NCI-H748 treated with DMSO at 0.1 percent for 48 hours (cell line): Measurements from ENCODE around the gene SLC4A3.
"Not testable (repeated sequence)": the region's sequence is repeated elsewhere in the genome, so short reads cannot be mapped to it uniquely, and the experiment has no call there.

Source experiments
- DNase-seq: peaks from one replicate; lab custom pipeline; 2025; lab: John Stamatoyannopoulos, UW

The SLC4A3 gene

GRCh38 chr2:219648963-219649362 lies 21.5 kb downstream of the SLC4A3 start:
- DNase-seq, result no peak

GRCh38 chr2:219650426-219651248 lies 23.2 kb downstream of the SLC4A3 start:
- no peak for DNase-seq

GRCh38 chr2:219651656-219652055 lies 24.2 kb downstream of the SLC4A3 start:
- not testable (repeated sequence) for DNase-seq

- no peak for DNase-seq
Observed at GRCh38 chr2:219656526-219656925, 29.1 kb downstream of the SLC4A3 start.

GRCh38 chr2:219658196-219658846 lies 30.9 kb downstream of the SLC4A3 start:
- DNase-seq, result no peak

GRCh38 chr2:219658874-219659273 lies 31.4 kb downstream of the SLC4A3 start:
- DNase-seq, result no peak

- DNase-seq, result no peak
Observed at GRCh38 chr2:219661197-219661954, 33.9 kb downstream of the SLC4A3 start.

GRCh38 chr2:219661955-219662395 lies 34.5 kb downstream of the SLC4A3 start:
- no peak for DNase-seq

GRCh38 chr2:219662566-219662965 lies 35.1 kb downstream of the SLC4A3 start:
- DNase-seq, result no peak

- DNase-seq, result no peak
Observed at GRCh38 chr2:219663116-219663762, 35.8 kb downstream of the SLC4A3 start.

- no peak for DNase-seq
Observed at GRCh38 chr2:219664041-219664440, 36.6 kb downstream of the SLC4A3 start.

GRCh38 chr2:219664944-219665343 lies 37.5 kb downstream of the SLC4A3 start:
- no peak for DNase-seq

GRCh38 chr2:219665926-219666325 lies 38.5 kb downstream of the SLC4A3 start:
- DNase-seq, result no peak

- no peak for DNase-seq
Observed at GRCh38 chr2:219668316-219668715, 40.9 kb downstream of the SLC4A3 start.

GRCh38 chr2:219670386-219670785 lies 43.0 kb downstream of the SLC4A3 start:
- no peak for DNase-seq

- no peak for DNase-seq
Observed at GRCh38 chr2:219671279-219671678, 43.8 kb downstream of the SLC4A3 start.

- DNase-seq, result no peak
Observed at GRCh38 chr2:219672406-219672805, 45.0 kb downstream of the SLC4A3 start.

- DNase-seq, result no peak
Observed at GRCh38 chr2:219675221-219675620, 47.8 kb downstream of the SLC4A3 start.

- no peak for DNase-seq
Observed at GRCh38 chr2:219676586-219676985, 49.2 kb downstream of the SLC4A3 start.

- no peak for DNase-seq
Observed at GRCh38 chr2:219679041-219679440, 51.6 kb downstream of the SLC4A3 start.

GRCh38 chr2:219679571-219679970 lies 52.1 kb downstream of the SLC4A3 start:
- no peak for DNase-seq
